PFSK-1 (cell line): ENCODE measurements around the gene AKR1D1.

Source experiments
- FOXP2 ChIP-seq: optimal IDR thresholded peaks from 2 replicates; pipeline ENCODE3; 2011; ENCODE audit warnings: borderline replicate concordance, control low read depth, inconsistent platforms; ENCODE audit not compliant: insufficient read depth; ENCODE audit errors: extremely low read length, extremely low read depth
- POLR2AphosphoS5 ChIP-seq: IDR thresholded peaks from 2 replicates; pipeline ENCODE4 v1.6.1; 2012; ENCODE audit warnings: low read depth, mild to moderate bottlenecking, control low read depth, low read length, moderate library complexity

DNA sequence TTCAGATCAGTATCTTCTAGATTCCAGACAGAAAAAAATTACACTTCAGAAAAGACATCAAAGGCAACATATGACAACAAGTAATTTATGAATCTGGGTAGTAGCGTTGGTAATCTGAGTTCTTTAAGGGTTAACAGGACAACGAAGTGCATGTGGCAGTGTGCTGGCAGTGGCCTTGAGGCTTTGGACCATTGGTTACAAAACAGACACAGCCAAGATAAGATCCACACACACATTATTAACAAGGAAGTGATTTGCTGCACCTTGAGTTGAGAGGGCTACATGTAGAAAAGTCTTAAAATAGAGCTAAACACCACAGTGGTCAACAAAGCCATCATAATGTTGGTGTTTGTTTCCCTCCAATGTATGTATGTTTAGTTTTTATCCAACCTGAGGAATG, 40.6 kb downstream of the AKR1D1 start:
- TF ChIP-seq POLR2AphosphoS5 = no peak
- no peak for TF ChIP-seq FOXP2
